ENCODE data around the gene SSTR3.

Gene SSTR3

GRCh38 chr22:37193629-37194191, 18.6 kb downstream of the SSTR3 start:
- intact Hi-C loops (cut with DNase I; ENCODE audit: low total_unique reads) = no loop called here
- no peaks in the 10 kb centered on the region for H3K9me3 ChIP-seq
- DNase-seq = peak in 1 of 2 donors; percentile 12
- TF ChIP-seq CTCF (IDR thresholded peaks at IDR 0.05) = no peak
- no peak overlapping the region for H3K27ac ChIP-seq
- peaks cover 7 to 29% (median 23%) of the 10 kb centered on the region in 4 donors for H3K4me1 ChIP-seq
- H3K27me3 ChIP-seq = no peaks in the 10 kb centered on the region
- H3K36me3 ChIP-seq = no peaks in the 10 kb centered on the region
- no peak overlapping the region for H3K4me3 ChIP-seq

GRCh38 chr22:37192741-37193140, 19.5 kb downstream of the SSTR3 start:
- H3K27me3 ChIP-seq = no peaks in the 10 kb centered on the region
- peaks cover under 1 to 29% (median 24%) of the 10 kb centered on the region in 4 donors for H3K4me1 ChIP-seq
- no peak for TF ChIP-seq CTCF (IDR thresholded peaks at IDR 0.05)
- intact Hi-C loops (cut with DNase I; ENCODE audit: low total_unique reads) = no loop called here
- no peaks in the 10 kb centered on the region for H3K9me3 ChIP-seq
- H3K27ac ChIP-seq = no peak overlapping the region
- DNase-seq = no peak
- no peak overlapping the region for H3K4me3 ChIP-seq
- H3K36me3 ChIP-seq = no peaks in the 10 kb centered on the region

GRCh38 chr22:37192204-37192603, 20.1 kb downstream of the SSTR3 start:
- Histone ChIP-seq H3K4me1 (peaks cover 0 to 29% (median 21%) of the 10 kb centered on the region in 4 donors), H3K36me3 (no peaks in the 10 kb centered on the region), H3K9me3 (no peaks in the 10 kb centered on the region), H3K27ac (no peak overlapping the region), H3K4me3 (no peak overlapping the region), H3K27me3 (no peaks in the 10 kb centered on the region)
- no peak for DNase-seq
- TF ChIP-seq CTCF (IDR thresholded peaks at IDR 0.05) = no peak
- intact Hi-C loops (cut with DNase I; ENCODE audit: low total_unique reads) = no loop called here

- TF ChIP-seq CTCF (IDR thresholded peaks at IDR 0.05) = no peak
- Histone ChIP-seq H3K27ac (no peak overlapping the region), H3K27me3 (peaks cover 0 to 2% of the 10 kb centered on the region in 2 donors), H3K4me1 (peaks cover 0 to 29% (median 10%) of the 10 kb centered on the region in 4 donors), H3K9me3 (no peaks in the 10 kb centered on the region), H3K36me3 (no peaks in the 10 kb centered on the region), H3K4me3 (no peak overlapping the region)
- intact Hi-C loops (cut with DNase I; ENCODE audit: low total_unique reads) = no loop called here
- DNase-seq = no peak
Observed at GRCh38 chr22:37190262-37190780, 22.0 kb downstream of the SSTR3 start.

- no peaks in the 10 kb centered on the region for H3K36me3 ChIP-seq
- no peak for DNase-seq
- peak overlapping the region; percentile 55 to 69 for H3K27ac ChIP-seq
- intact Hi-C loops (cut with DNase I; ENCODE audit: low total_unique reads) = no loop called here
- no peak for TF ChIP-seq CTCF (IDR thresholded peaks at IDR 0.05)
- H3K4me1 ChIP-seq = peaks cover 0 to 29% (median 10%) of the 10 kb centered on the region in 4 donors
- no peak overlapping the region for H3K4me3 ChIP-seq
- peaks cover 0 to 9% of the 10 kb centered on the region in 2 donors for H3K27me3 ChIP-seq
- no peaks in the 10 kb centered on the region for H3K9me3 ChIP-seq
Observed at GRCh38 chr22:37188901-37189466, 23.3 kb downstream of the SSTR3 start.

Measured in tibial artery (tissue), 4 donors.